SK-N-SH treated with all-trans-retinoic acid at 6 μM for 48 hours (cell line): ENCODE results near the gene TLCD3A.
"Not testable (repeated sequence)": the region's sequence is repeated elsewhere in the genome, so short reads cannot be mapped to it uniquely, and the experiment has no call there.

Source experiments
- ATAC-seq: fragments of 200-7000 bp; cut with Tn5 transposase; 3 replicates; pipeline ENCODE4 v1.9.1; 2020; ENCODE audit warnings: mild to moderate bottlenecking, moderate library complexity
- ARNTL ChIP-seq: fragments of 450-650 bp; formaldehyde crosslinking; IDR thresholded peaks from 2 replicates; pipeline ENCODE4 v1.5.0; 2020; ENCODE audit warnings: low read depth, mild to moderate bottlenecking, moderate library complexity, borderline replicate concordance
- BACH2 ChIP-seq: fragments of 250-450 bp; sonication (Bioruptor Pico); IDR thresholded peaks from 2 replicates; pipeline ENCODE4 v1.9.0; 2021; ENCODE audit warnings: mild to moderate bottlenecking, borderline replicate concordance
- CSDC2 ChIP-seq: fragments of 250-450 bp; sonication (Bioruptor Pico); IDR thresholded peaks from 2 replicates; pipeline ENCODE4 v1.5.0; 2020; ENCODE audit warnings: mild to moderate bottlenecking, moderate library complexity
- ESRRG ChIP-seq: fragments of 250-450 bp; sonication (Bioruptor Pico); IDR thresholded peaks from 2 replicates; pipeline ENCODE4 v1.6.1; 2021; ENCODE audit warnings: mild to moderate bottlenecking
- GLIS3 ChIP-seq: fragments of 250-450 bp; sonication (Bioruptor Pico); IDR thresholded peaks from 2 replicates; pipeline ENCODE4 v1.5.0; 2020; ENCODE audit warnings: mild to moderate bottlenecking, moderate library complexity
- ISL1 ChIP-seq: fragments of 250-450 bp; sonication (Bioruptor Pico); IDR thresholded peaks from 2 replicates; pipeline ENCODE4 v2.1.2; 2022; ENCODE audit warnings: mild to moderate bottlenecking, moderate library complexity
- OSR1 ChIP-seq: fragments of 250-450 bp; sonication (Bioruptor Pico); IDR thresholded peaks from 2 replicates; pipeline ENCODE4 v1.8.0; 2022; ENCODE audit warnings: moderate library complexity, mild to moderate bottlenecking, inconsistent platforms
- PPARA ChIP-seq: fragments of 250-450 bp; sonication (Bioruptor Pico); IDR thresholded peaks from 2 replicates; pipeline ENCODE4 v1.5.0; 2020; ENCODE audit warnings: mild to moderate bottlenecking, borderline replicate concordance
- RARB ChIP-seq: fragments of 250-450 bp; sonication (Bioruptor Pico); IDR thresholded peaks from 2 replicates; pipeline ENCODE4 v1.8.0; 2021; ENCODE audit warnings: mild to moderate bottlenecking, moderate library complexity
- SNAI2 ChIP-seq: fragments of 250-450 bp; sonication (Bioruptor Pico); IDR thresholded peaks from 2 replicates; pipeline ENCODE4 v1.5.0; 2020; ENCODE audit warnings: mild to moderate bottlenecking, moderate library complexity
- TCF4 ChIP-seq: fragments of 250-450 bp; sonication (Bioruptor Pico); IDR thresholded peaks from 2 replicates; pipeline ENCODE4 v1.8.0; 2021; ENCODE audit warnings: mild to moderate bottlenecking, moderate library complexity, borderline replicate concordance
- TOX ChIP-seq: fragments of 250-450 bp; sonication (Bioruptor Pico); IDR thresholded peaks from 2 replicates; pipeline ENCODE4 v1.8.0; 2021; ENCODE audit warnings: mild to moderate bottlenecking, moderate library complexity, borderline replicate concordance
- ZC3H10 ChIP-seq: fragments of 250-450 bp; sonication (Bioruptor Pico); IDR thresholded peaks from 2 replicates; pipeline ENCODE4 v1.5.1; 2021; ENCODE audit warnings: mild to moderate bottlenecking, moderate library complexity
- ZFP3 ChIP-seq: fragments of 250-450 bp; sonication (Bioruptor Pico); IDR thresholded peaks from 2 replicates; pipeline ENCODE4 v1.5.0; 2020; ENCODE audit warnings: mild to moderate bottlenecking, moderate library complexity
- ZFP30 ChIP-seq: fragments of 450-650 bp; formaldehyde crosslinking; IDR thresholded peaks from 2 replicates; pipeline ENCODE4 v1.5.0; 2022; ENCODE audit warnings: mild to moderate bottlenecking, moderate library complexity
- ZNF565 ChIP-seq: fragments of 450-650 bp; formaldehyde crosslinking; conservative IDR thresholded peaks from 2 replicates; pipeline ENCODE4 v1.5.0; 2020; ENCODE audit warnings: low read depth, mild to moderate bottlenecking, moderate library complexity
- ZNF70 ChIP-seq: fragments of 450-650 bp; formaldehyde crosslinking; IDR thresholded peaks from 2 replicates; pipeline ENCODE4 v1.5.0; 2020; ENCODE audit warnings: mild to moderate bottlenecking, moderate library complexity
- TF ChIP-seq, protein P1 (sequence below): fragments of 250-450 bp; sonication (Bioruptor Pico); IDR thresholded peaks from 2 replicates; pipeline ENCODE4 v1.5.1; 2020; ENCODE audit warnings: low read depth, mild to moderate bottlenecking, moderate library complexity
- TF ChIP-seq, protein P2 (sequence below): fragments of 250-450 bp; sonication (Bioruptor Pico); IDR thresholded peaks from 2 replicates; pipeline ENCODE4 v1.8.0; 2021; ENCODE audit warnings: low read depth, mild to moderate bottlenecking, moderate library complexity, borderline replicate concordance
- TF ChIP-seq, protein P3 (sequence below): fragments of 250-450 bp; sonication (Bioruptor Pico); IDR thresholded peaks from 2 replicates; pipeline ENCODE4 v1.8.0; 2020; ENCODE audit warnings: mild to moderate bottlenecking, moderate library complexity, borderline replicate concordance

The TLCD3A gene

DNA sequence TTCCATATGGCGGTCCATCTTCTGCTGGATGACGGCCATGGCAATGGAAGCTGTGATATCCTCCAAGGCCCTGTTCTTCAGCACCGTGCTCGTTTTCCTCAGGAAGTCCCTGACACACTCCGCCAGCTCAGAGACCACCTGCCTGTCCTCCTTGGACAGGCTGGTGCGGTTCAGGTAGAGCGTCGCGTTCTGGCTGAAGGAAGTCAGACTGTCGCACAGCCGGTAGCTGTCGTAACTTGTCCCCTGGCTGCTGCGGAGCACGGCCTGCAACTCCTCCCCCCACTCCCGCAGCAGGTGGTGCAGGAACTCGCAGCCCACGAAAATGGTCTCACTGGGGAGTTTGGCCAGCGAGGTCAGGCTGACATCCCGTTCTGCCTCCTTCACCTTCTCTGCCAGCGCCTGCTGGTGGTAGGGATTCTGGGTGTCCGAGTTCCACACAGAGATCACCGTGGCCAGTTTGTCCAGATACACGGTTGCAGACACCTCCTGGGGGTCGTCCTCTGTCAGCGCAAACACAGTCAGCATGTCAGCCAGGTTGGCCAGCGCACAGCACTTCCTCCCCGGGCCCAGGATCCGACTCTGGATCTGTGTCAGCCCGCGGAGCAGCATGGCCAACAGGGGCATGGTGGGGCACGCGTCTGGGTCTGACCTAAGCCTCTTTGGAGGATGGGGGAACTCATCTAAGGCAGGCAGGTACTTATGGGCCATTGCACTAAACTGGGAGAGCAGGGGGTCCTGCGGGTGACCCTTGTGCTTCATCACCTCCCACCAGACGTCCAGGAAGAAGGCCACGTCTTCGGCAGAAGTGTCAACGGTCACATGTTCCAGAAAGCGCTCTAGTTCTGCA lies 14.6 kb downstream of the TLCD3A start:
- TF ChIP-seq ZC3H10 (CRISPR knock-in tag) (no peak), ZFP30 (no peak), ISL1 (CRISPR knock-in tag) (no peak), ESRRG (CRISPR knock-in tag) (no peak), TCF4 (CRISPR knock-in tag) (no peak), GLIS3 (CRISPR knock-in tag) (no peak), TOX (CRISPR knock-in tag) (no peak), RARB (CRISPR knock-in tag) (no peak)
- TF ChIP-seq, protein P1, sequence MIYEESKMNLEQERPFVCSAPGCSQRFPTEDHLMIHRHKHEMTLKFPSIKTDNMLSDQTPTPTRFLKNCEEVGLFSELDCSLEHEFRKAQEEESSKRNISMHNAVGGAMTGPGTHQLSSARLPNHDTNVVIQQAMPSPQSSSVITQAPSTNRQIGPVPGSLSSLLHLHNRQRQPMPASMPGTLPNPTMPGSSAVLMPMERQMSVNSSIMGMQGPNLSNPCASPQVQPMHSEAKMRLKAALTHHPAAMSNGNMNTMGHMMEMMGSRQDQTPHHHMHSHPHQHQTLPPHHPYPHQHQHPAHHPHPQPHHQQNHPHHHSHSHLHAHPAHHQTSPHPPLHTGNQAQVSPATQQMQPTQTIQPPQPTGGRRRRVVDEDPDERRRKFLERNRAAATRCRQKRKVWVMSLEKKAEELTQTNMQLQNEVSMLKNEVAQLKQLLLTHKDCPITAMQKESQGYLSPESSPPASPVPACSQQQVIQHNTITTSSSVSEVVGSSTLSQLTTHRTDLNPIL (CRISPR knock-in tag), result no peak
- TF ChIP-seq, protein P2, sequence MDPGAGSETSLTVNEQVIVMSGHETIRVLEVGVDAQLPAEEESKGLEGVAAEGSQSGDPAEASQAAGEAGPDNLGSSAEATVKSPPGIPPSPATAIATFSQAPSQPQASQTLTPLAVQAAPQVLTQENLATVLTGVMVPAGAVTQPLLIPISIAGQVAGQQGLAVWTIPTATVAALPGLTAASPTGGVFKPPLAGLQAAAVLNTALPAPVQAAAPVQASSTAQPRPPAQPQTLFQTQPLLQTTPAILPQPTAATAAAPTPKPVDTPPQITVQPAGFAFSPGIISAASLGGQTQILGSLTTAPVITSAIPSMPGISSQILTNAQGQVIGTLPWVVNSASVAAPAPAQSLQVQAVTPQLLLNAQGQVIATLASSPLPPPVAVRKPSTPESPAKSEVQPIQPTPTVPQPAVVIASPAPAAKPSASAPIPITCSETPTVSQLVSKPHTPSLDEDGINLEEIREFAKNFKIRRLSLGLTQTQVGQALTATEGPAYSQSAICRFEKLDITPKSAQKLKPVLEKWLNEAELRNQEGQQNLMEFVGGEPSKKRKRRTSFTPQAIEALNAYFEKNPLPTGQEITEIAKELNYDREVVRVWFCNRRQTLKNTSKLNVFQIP, result no peak
- no peak for ATAC-seq

DNA sequence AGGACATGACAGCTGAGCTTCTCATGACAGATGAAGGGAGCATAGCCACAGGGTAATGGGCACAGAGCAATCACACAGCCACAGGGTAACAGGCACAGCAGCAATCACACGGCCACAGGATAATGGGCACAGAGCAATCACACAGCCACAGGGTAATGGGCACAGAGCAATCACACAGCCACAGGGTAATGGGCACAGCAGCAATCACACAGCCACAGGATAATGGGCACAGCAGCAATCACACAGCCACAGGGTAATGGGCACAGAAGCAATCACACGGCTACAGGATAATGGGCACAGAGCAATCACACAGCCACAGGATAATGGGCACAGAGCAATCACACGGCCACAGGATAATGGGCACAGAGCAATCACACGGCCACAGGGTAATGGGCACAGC lies 16.2 kb downstream of the TLCD3A start:
- ATAC-seq, result not testable (repeated sequence)

DNA sequence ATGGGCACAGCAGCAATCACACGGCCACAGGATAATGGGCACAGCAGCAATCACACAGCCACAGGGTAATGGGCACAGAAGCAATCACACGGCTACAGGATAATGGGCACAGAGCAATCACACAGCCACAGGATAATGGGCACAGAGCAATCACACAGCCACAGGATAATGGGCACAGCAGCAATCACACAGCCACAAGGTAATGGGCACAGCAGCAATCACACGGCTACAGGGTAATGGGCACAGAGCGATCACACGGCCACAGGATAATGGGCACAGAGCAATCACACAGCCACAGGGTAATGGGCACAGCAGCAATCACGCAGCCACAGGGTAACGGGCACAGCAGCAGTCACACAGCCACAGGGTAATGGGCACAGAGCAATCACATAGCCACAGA lies 17.0 kb downstream of the TLCD3A start:
- not testable (repeated sequence) for ATAC-seq

DNA sequence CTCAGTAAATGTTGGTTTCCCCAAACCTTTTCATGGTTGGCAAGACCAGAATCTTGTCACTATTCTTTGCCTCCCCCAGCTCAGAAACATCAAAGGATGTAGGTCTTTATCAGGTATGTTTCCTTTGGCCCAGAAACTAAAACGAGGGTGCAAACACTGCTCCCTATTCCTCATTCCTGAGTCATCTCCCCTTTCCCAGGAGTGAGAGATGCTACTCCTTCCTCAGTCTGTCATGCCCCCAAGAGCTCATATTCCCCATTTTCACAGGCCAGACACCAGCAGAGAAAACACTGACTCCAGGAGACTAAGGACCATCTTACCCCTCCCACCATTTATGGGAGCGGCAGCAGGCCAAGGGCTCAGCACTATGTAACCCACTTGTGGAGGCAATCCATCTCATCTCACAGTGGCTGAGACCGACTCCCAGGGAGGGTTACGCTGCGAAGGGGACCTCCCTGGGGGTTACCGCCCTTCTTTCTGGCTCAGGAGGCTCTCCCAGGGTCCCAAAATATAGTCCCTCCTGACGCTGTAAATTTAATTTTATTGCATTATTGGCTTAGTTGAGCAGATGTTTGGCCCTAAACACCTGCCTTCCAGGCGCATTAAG lies 18.1 kb downstream of the TLCD3A start:
- TF ChIP-seq ZNF70 (CRISPR knock-in tag), result no peak
- TF ChIP-seq CSDC2 (CRISPR knock-in tag), result no peak
- TF ChIP-seq ZNF565 (CRISPR knock-in tag), result no peak
- no peak for TF ChIP-seq TOX (CRISPR knock-in tag)
- no peak for TF ChIP-seq PPARA (CRISPR knock-in tag)
- TF ChIP-seq ARNTL (CRISPR knock-in tag), result no peak
- TF ChIP-seq ISL1 (CRISPR knock-in tag), result no peak
- TF ChIP-seq GLIS3 (CRISPR knock-in tag), result no peak
- TF ChIP-seq OSR1 (CRISPR knock-in tag), result no peak
- ATAC-seq, result no peak

DNA sequence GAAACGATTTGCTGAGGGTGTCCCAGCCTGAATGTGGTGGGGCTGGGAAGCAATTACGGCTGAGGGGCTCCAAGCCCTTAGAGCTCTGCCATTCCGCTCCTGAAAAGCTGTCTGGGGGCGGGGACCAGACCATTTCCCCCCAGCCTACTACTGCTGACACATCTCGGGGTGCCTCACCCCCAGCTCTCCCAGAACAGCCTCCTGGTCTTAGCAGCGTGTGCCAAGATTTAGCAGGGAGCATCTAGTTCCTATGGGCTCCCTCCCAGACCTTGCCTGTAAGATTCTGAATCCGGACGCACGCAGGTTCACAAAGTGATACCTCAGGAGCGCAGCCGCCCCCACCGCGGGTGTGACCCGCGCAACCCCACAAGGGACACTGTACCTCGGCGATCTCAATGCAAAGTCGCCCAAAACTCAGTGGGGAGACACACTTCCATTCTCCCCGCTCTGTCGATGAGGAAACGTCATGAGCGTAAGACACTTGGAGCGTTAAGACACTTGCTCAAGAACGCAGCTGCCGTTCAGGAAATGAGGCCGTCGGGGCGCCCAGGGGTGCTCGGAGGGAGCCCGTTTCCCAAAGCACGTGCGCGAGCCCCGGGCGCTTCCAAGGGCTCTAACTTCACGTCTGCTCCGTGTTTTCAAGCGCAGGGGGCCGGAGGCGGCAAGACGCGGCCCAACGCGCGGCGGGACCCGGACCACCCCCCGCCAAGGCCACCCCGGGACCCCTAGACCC lies 19.0 kb downstream of the TLCD3A start:
- ATAC-seq, result peak; percentile 56

More for the DNA sequence above, 19.0 kb downstream of the TLCD3A start:
- TF ChIP-seq CSDC2 (CRISPR knock-in tag) (no peak), ZFP3 (CRISPR knock-in tag) (no peak), PPARA (CRISPR knock-in tag) (no peak), OSR1 (CRISPR knock-in tag) (no peak), SNAI2 (CRISPR knock-in tag) (no peak), BACH2 (CRISPR knock-in tag) (no peak), ISL1 (CRISPR knock-in tag) (no peak)
- TF ChIP-seq, protein P3, sequence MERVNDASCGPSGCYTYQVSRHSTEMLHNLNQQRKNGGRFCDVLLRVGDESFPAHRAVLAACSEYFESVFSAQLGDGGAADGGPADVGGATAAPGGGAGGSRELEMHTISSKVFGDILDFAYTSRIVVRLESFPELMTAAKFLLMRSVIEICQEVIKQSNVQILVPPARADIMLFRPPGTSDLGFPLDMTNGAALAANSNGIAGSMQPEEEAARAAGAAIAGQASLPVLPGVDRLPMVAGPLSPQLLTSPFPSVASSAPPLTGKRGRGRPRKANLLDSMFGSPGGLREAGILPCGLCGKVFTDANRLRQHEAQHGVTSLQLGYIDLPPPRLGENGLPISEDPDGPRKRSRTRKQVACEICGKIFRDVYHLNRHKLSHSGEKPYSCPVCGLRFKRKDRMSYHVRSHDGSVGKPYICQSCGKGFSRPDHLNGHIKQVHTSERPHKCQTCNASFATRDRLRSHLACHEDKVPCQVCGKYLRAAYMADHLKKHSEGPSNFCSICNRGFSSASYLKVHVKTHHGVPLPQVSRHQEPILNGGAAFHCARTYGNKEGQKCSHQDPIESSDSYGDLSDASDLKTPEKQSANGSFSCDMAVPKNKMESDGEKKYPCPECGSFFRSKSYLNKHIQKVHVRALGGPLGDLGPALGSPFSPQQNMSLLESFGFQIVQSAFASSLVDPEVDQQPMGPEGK (CRISPR knock-in tag), result no peak
